Metanephros (tissue), 1 donor: Measurements from ENCODE around the gene TRABD2A. TPM values are rescaled to one million over a fixed set of nuclear protein-coding genes. Genes with fewer than 3 reads are reported as not detected.

Experiments
- total RNA-seq: library from RNA; depleted of rRNA; stranded (reverse); fragments of >200 nt; gene quantifications from one replicate; pipeline ENCODE4 v1.2.3, GENCODE V29; 2014

The TRABD2A gene
- total RNA-seq, result 1.1 TPM

DNA sequence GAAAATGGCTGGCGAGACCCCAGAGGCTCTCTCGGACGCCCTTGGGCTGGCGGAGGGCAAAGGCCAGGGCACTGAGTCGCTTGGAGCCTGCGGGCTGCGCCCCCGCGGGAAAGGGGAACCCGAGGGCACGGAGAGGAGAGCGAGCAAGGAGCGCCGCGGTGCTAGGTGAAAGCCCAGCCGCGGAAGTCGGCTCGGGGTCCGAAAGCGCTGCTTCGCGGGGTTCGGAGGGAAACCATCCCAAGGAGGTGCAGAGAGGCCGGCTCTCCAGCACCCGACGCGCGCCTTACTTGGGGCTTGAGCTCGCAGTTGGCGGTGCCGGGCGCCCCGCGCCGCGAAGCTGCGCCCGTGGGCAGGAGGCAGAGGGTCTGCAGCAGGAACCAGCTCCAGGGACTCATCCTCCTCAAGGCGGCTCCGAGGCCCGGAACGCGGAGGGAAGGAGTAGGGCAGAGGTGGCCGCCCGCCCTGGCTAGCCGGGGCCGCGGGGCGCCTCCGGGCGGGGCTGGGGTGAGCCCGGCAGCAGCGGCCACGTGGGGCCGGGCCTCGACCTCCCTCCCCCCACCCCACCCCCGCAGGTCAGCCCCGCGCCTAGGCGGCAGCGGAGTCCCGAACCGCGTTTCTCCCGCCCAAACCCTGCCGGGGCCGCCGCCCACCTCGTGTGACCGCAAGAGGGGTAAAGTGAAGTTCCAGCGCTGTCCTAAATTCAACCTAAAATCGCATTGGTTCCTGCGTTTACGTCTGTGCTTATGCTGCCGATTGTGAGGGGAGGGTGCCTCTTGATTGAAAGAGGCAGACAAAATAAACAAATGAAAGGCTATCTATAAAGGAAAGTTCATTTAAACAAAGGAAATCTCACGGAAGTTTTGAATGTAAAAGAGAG lies at the start of gene TRABD2A:
Gene TRABD2A, minus strand, starts transcription at position 440 of the 877 bp plus-strand sequence. Its CDS starts 45 bp downstream, at position 395.

DNA sequence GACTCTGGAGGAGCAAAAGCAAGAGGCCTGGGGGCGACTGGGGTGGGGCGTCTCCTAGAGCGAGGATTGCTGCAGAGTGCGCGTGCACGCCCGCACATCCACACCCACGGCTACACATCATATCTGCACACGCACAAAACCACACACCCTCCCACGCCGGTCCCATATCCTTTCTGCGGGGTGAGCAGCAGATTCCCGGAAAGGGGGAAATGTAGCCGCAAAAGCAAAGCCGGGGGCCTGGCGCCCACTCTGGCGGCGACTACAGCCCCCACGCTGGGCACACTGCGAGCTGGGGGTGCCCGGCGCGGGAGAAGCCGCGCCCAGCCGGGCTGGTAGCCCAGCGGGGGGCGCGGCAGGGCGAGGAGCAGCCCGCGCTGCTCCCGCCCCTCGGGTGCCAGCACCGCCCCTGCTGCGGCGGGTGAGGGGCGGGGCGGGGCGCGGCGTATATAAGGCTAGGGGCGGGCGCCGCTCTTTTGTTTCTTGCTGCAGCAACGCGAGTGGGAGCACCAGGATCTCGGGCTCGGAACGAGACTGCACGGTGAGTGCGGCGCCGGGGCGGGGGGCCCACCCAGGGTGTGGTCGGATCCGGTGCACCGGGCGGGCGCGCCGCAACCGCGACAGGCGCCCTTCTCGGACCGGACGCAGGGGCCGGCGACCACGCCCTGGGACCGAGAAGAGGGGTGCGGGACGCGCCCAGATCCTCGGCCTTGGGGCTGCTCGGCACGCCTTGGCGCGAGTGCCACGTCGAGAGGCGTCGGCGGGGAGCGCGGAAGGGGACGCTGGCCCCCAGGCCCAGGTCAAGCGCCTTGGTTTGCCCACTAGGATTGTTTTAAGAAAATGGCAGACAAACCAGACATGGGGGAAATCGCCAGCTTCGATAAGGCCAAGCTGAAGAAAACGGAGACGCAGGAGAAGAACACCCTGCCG lies 24.6 kb upstream of the TRABD2A start, which contains the start of gene TMSB10:
Gene TMSB10, plus strand, starts transcription at position 476 of the 927 bp plus-strand sequence.

Other genes with a start within 250 kb of the TRABD2A start
- 886 TPM for gene TMSB10, start 24.6 kb upstream of the TRABD2A start, total RNA-seq
- 28.5 TPM for gene KCMF1, start 90.1 kb upstream of the TRABD2A start, total RNA-seq